Ishikawa (cell line): Measurements from ENCODE around the gene FBXO39.

Experiments used
- CEBPB ChIP-seq: IDR thresholded peaks from 2 replicates; pipeline ENCODE4 v1.6.1; 2012
- CREB1 ChIP-seq: IDR thresholded peaks from 2 replicates; pipeline ENCODE4 v1.6.1; 2012; ENCODE audit warnings: low read depth
- EGR1 ChIP-seq: IDR thresholded peaks from 2 replicates; pipeline ENCODE4 v1.6.1; 2012
- EP300 ChIP-seq: IDR thresholded peaks from 2 replicates; pipeline ENCODE4 v1.6.1; 2012; ENCODE audit warnings: borderline replicate concordance
- FOXM1 ChIP-seq: IDR thresholded peaks from 2 replicates; pipeline ENCODE4 v1.6.1; 2012; ENCODE audit warnings: low read depth, borderline replicate concordance
- MAX ChIP-seq: IDR thresholded peaks from 2 replicates; pipeline ENCODE4 v1.6.1; 2012
- NFIC ChIP-seq: IDR thresholded peaks from 2 replicates; pipeline ENCODE4 v1.6.1; 2012
- RAD21 ChIP-seq: IDR thresholded peaks from 2 replicates; pipeline ENCODE4 v1.6.1; 2012; ENCODE audit warnings: low read depth
- REST ChIP-seq: IDR thresholded peaks from 2 replicates; pipeline ENCODE4 v1.6.1; 2012; ENCODE audit warnings: low read depth, mild to moderate bottlenecking
- TAF1 ChIP-seq: IDR thresholded peaks from 2 replicates; pipeline ENCODE4 v1.6.1; 2012; ENCODE audit warnings: low read depth, mild to moderate bottlenecking
- TCF12 ChIP-seq: IDR thresholded peaks from 2 replicates; pipeline ENCODE4 v1.6.1; 2012; ENCODE audit warnings: low read depth
- TEAD4 ChIP-seq: IDR thresholded peaks from 2 replicates; pipeline ENCODE4 v1.6.1; 2012
- YY1 ChIP-seq: IDR thresholded peaks from 2 replicates; pipeline ENCODE4 v1.6.1; 2012; ENCODE audit warnings: low read depth
- ZBTB7A ChIP-seq: IDR thresholded peaks from 2 replicates; pipeline ENCODE4 v1.6.1; 2012; ENCODE audit warnings: low read depth

GRCh38 chr17:6786618-6787017 is 10.6 kb downstream of the FBXO39 start:
- TF ChIP-seq CEBPB: no peak
- no peak for TF ChIP-seq TCF12
- no peak for TF ChIP-seq EP300
- TF ChIP-seq RAD21: no peak
- no peak for TF ChIP-seq EGR1
- no peak for TF ChIP-seq CREB1
- no peak for TF ChIP-seq TEAD4
- no peak for TF ChIP-seq REST
- no peak for TF ChIP-seq TAF1
- TF ChIP-seq MAX: no peak
- no peak for TF ChIP-seq YY1
- TF ChIP-seq ZBTB7A: no peak
- no peak for TF ChIP-seq FOXM1
- TF ChIP-seq NFIC: no peak
